ENCODE data around the gene TMEM150B.

TMEM150B gene

DNA sequence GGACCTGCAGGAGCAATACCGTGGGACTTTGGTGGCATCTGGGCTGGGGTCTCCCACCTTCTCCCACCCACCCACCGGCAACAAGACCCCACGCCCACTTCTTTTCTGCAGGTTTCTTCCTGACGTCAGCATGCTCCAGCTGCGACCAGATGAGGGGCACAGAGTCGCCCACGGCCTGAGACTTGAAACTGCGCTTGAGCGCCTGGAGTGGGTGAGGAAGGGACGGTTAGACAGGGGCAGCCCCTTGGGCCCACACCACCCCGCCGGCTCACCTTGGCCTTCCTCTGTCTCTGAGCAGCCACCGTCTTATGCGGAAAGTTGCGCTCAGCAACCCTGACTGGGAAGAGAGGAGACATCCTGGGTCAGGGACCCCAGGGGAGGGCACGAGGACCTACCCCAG, 35.8 kb upstream of the TMEM150B start:
- TF ChIP-seq, protein P1, sequence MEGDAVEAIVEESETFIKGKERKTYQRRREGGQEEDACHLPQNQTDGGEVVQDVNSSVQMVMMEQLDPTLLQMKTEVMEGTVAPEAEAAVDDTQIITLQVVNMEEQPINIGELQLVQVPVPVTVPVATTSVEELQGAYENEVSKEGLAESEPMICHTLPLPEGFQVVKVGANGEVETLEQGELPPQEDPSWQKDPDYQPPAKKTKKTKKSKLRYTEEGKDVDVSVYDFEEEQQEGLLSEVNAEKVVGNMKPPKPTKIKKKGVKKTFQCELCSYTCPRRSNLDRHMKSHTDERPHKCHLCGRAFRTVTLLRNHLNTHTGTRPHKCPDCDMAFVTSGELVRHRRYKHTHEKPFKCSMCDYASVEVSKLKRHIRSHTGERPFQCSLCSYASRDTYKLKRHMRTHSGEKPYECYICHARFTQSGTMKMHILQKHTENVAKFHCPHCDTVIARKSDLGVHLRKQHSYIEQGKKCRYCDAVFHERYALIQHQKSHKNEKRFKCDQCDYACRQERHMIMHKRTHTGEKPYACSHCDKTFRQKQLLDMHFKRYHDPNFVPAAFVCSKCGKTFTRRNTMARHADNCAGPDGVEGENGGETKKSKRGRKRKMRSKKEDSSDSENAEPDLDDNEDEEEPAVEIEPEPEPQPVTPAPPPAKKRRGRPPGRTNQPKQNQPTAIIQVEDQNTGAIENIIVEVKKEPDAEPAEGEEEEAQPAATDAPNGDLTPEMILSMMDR (IDR thresholded peaks at IDR 0.05): no peak

DNA sequence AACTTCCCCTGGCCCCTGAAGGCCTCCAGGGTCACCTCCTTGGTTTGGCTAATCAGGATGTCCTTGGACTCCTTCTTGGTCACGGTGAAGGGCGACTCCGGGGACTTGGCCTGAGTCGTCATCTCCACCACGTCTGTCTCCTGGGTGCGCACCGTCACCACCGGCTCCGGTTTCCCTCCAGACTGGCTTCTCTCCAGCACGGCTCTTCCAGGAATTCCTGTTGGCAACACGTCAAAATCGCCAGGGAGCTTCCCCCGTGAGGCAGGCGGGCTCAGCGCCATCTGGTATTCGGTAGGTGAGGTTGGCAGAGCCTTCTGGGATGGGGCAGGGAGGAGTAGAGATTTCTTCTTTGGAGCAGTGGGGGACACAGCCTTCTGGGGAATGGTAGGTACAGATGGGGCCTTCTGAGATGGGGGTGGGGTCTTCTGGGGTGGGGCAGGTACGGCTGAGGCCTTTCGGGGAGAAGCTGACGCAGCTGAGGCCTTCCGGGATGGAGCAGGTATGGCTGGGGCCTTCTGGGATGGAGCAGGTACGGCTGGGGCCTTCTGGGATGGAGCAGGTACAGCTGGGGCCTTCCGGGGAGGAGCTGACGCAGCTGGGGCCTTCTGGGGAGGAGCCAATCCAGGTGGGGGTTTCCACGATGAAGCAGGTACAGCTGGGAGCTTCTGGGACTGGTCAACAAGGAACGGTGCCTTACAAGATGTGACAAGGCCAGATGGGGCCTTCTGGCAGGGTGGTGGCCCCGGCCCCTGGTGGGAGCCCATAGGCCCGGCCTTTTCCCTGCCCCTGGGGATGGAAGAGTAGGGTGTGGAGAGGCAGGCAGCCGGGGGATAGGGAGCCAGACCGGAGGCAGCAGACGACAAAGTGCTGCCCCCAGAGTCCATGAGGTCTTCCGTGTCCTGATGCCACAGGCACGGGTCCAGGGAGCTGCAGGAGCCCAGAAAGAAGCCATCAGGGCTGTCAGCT, 34.1 kb upstream of the TMEM150B start:
- TF ChIP-seq, protein P1 (IDR thresholded peaks at IDR 0.05): no peak

DNA sequence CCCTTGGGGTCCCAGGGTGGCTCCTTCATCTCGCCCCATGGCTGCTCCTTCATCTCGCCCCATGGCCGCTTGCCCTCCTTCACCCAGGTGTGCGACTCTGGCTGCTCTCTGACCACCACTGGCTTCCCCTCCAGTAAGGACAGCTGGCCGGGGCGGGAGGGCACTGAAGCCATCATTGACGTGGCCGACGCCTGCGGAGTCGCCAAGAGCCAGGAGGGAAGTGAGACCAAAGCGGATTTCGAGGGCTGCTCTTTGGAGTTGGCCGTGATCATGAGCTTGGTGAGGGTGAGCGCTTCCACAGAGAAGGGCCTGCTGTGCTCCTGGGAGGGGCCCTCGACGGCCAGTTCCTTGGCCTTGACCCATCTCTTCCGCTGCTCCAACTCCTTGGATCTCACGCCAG, 33.4 kb upstream of the TMEM150B start:
- TF ChIP-seq, protein P1 (IDR thresholded peaks at IDR 0.05): no peak

DNA sequence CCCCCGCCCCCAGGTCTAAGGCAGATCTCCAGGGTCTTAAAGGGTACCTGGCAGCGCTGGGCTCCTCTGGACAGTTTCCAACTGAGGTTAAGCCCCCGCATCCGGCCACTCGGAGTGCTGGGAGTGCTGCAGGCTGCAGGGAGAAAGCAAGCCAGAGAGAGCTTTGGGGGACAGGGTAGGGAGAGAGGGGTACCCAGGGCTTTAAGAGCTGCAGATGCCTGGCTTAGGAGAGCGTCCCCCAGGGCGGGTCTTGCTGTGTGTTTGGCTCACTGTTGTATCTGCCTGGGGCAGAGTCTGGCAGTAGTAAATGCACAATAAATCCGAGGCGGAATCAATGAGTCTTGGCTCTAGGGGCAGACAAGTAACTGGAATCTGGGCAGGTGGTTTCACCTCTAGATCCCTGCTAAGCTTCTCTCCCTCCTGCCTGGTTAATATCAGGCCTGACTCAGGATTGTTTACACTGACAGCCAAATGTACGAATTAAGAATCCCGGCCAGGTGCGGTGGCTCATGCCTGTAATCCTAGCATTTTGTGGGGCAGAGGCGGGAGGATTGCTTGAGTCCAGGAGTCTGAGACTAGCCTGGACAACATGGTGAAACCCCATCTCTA, 30.2 kb upstream of the TMEM150B start:
- TF ChIP-seq, protein P1 (IDR thresholded peaks at IDR 0.05): no peak

DNA sequence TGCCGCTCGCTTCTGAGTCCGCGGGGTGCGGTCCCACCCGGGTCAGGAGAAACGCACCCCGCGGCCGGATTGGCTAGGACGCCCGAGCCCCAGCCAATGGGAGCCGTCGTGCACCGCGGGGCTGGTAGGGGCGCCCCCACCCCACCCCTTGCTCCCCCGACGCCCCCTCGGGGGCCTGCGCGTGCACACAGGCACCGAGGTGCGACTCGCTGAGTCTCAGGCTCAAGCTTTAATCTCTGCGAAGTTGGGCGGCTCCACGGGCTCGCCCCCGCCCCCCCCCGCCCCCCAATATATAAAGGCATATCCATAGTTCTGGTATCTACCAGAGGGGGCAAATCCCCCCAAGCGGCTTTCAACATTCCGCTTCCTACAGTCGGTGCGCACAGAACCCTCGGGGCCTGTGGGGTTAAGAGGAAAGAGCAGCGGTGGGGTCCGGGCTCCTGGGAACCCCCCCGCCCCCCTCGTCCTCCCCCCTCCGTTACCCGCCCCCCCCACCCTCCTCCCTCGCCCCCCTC, 29.6 kb upstream of the TMEM150B start, which contains the start of gene COX6B2:
Gene COX6B2 (minus strand): TSS at position 22 of the 515 bp plus-strand sequence. CDS start 198 bp downstream, outside the sequence.
- TF ChIP-seq, protein P1 (IDR thresholded peaks at IDR 0.05): no peak

DNA sequence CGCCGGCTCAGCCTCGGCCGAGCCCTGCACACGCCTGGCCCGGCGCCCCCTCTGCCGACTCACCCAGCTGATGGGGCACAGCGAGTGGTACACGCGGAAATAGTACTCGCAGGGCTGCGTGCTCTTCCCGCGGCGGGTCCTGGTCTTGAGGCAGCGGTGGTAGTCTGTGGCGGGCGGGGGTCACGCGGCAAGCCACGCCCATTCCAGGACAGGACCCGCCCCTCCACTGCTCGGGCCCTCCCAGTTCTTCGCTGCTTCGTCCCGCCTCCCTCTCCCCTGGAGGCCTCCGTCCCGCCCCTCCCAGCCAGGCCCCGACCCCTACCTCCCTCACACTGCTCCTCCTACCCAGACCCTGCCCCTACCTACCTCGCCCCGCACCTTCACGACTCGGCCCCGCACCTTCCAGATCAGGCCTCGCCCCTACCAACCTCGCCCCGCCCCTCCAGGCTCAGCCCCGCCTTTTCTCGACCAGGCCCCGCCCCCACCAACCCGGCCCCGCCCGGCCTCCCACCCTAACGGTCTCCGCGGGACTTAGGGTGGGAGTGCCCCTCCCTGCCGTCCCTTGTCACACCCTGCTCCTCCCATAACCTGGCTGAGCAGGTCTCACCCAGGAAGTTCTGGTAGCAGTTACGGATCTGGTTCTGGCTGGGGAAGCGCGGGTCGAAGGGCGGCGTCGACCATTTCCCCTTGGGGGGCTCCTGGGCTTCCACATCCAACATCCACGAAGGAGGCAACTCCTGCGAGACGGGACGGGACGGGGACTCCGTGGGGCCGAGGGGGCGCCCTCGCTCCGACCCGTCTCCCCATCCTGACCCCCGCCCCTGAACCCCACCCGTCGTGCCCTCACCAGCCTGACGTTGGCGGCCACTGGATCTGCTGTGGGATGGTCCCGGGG, 28.9 kb upstream of the TMEM150B start:
- TF ChIP-seq, protein P1 (IDR thresholded peaks at IDR 0.05): no peak

DNA sequence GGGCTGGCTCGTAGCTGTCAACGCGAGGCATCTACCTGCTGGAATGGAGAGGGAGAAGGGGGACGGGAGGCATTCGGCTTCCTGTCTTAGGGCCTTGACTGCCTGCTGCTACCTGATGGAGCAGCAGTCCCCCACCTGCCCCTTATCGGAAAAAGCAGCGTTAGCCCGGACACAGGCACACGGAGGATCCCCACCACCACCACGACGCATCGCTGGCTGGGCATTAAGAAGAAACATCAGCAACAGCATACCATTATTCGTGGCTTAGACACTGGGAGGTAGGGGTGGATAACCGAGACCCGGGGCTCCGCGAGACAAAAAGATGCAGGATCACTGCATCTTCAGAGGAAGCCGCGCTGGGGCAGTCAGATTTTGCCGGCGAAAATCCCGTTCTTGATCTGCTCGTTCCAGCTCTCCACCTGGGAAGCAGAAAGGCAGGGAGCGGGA, 28.2 kb upstream of the TMEM150B start:
- TF ChIP-seq, protein P1 (IDR thresholded peaks at IDR 0.05): no peak

Measured in LNCAP (cell line).